Measurements from ENCODE around the gene NIPAL4. TPM values are rescaled to one million over a fixed set of nuclear protein-coding genes. Genes with fewer than 3 reads are reported as not detected.

The NIPAL4 gene
- total RNA-seq, 1 experiment from 2014 or later = 2.7 TPM

DNA sequence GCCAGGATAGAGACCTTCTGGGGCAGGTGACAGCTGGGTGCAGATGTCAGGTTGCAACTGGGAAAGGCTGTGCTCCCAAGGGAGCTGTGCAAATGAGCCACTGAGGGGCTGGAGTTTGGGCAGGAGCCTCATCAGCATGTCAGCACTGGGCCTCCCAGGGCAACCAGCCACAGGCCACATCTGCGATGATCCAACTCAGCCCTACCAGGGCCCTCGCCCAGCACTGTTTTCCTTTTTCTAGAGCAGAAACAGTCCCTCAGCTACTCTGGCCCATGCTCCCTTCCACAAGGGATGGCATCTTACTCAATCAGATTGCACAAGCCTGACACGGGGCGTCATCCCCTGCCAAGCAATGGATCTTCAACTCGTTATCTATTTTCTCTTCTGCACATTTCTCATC, 24.8 kb downstream of the NIPAL4 start:
- Mint-ChIP-seq H3K27ac (ENCODE audit: unreplicated experiment) (no peak overlapping the region), H3K4me1 (ENCODE audit: low read depth, unreplicated experiment) (peaks cover 5% of the 10 kb centered on the region), H3K27me3 (ENCODE audit: unreplicated experiment) (no peaks in the 10 kb centered on the region), H3K4me3 (ENCODE audit: low read depth, unreplicated experiment) (no peak overlapping the region), H3K36me3 (ENCODE audit: insufficient read depth, unreplicated experiment) (no peaks in the 10 kb centered on the region), H3K9me3 (ENCODE audit: low read depth, unreplicated experiment) (no peaks in the 10 kb centered on the region)
- intact Hi-C loops (cut with micrococcal nuclease; ENCODE audit: unreplicated experiment) = no loop called here
- BruUV-seq (replicated peaks) = no TSS peak
- DNase-seq = no peak
- CTCF ChIA-PET = interaction anchor here (2.1 kb wide), 1 partner anchor 157 kb away, joined by 6 read pairs; no protein-coding TSS in a partner anchor
- TF ChIP-seq, protein P1, sequence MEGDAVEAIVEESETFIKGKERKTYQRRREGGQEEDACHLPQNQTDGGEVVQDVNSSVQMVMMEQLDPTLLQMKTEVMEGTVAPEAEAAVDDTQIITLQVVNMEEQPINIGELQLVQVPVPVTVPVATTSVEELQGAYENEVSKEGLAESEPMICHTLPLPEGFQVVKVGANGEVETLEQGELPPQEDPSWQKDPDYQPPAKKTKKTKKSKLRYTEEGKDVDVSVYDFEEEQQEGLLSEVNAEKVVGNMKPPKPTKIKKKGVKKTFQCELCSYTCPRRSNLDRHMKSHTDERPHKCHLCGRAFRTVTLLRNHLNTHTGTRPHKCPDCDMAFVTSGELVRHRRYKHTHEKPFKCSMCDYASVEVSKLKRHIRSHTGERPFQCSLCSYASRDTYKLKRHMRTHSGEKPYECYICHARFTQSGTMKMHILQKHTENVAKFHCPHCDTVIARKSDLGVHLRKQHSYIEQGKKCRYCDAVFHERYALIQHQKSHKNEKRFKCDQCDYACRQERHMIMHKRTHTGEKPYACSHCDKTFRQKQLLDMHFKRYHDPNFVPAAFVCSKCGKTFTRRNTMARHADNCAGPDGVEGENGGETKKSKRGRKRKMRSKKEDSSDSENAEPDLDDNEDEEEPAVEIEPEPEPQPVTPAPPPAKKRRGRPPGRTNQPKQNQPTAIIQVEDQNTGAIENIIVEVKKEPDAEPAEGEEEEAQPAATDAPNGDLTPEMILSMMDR (IDR thresholded peaks at IDR 0.05; ENCODE audit: unreplicated experiment) = no peak

DNA sequence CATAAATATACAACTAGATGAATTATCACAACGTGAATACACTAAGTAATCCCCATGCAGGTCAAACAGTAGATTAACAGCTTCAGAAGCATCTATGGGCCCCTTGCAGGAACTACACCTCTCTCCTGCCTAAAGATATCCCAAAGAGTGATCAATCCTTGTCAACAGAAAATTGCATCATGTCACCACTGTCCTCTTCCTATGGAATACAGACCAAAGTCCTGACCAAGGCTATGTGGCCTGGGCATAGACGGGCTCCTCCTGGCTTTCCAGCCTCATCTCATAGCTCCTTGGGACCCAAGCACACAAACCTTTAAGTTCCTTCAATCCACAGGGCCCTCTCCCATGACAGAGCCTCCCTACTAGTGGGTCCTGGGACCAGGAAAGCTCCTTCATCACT, 25.3 kb downstream of the NIPAL4 start:
- H3K27ac Mint-ChIP-seq (ENCODE audit: unreplicated experiment) = no peak overlapping the region
- no peak overlapping the region for H3K4me3 Mint-ChIP-seq (ENCODE audit: low read depth, unreplicated experiment)
- BruUV-seq (replicated peaks) = no TSS peak
- H3K36me3 Mint-ChIP-seq (ENCODE audit: insufficient read depth, unreplicated experiment) = no peaks in the 10 kb centered on the region
- no peak for DNase-seq
- TF ChIP-seq, protein P1 (IDR thresholded peaks at IDR 0.05; ENCODE audit: unreplicated experiment) = no peak
- H3K27me3 Mint-ChIP-seq (ENCODE audit: unreplicated experiment) = no peaks in the 10 kb centered on the region
- H3K4me1 Mint-ChIP-seq (ENCODE audit: low read depth, unreplicated experiment) = no peaks in the 10 kb centered on the region
- CTCF ChIA-PET = interaction anchor here (0.6 to 2.1 kb wide), 2 partner anchors 157 to 1560 kb away, joined by 3 to 6 read pairs; no protein-coding TSS in a partner anchor
- no peaks in the 10 kb centered on the region for H3K9me3 Mint-ChIP-seq (ENCODE audit: low read depth, unreplicated experiment)
- intact Hi-C loops (cut with micrococcal nuclease; ENCODE audit: unreplicated experiment) = no loop called here

DNA sequence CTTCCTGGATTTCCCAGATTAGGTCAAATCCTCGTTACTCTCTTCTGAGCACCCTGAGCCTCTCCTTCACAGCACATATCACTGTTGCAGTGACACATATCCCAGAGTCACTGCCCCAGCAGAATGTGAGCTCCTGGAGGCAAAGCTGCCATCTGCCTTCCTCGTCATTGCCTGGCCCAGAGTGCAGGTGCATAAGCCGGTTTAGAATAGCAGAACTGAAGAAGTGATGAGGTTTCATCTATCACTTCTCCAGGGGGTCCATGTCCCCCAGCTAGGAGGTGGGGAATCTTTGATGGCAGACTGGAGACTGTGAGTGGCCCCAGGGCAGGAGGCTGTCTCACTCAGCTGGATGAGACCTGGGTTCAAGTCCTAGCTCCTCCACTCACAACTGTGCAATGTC, 25.8 kb downstream of the NIPAL4 start:
- intact Hi-C loops (cut with micrococcal nuclease; ENCODE audit: unreplicated experiment) = no loop called here
- TF ChIP-seq, protein P1 (IDR thresholded peaks at IDR 0.05; ENCODE audit: unreplicated experiment) = no peak
- H3K9me3 Mint-ChIP-seq (ENCODE audit: low read depth, unreplicated experiment) = no peaks in the 10 kb centered on the region
- CTCF ChIA-PET = interaction anchor here (0.6 to 2.1 kb wide), 2 partner anchors 158 to 1560 kb away, joined by 3 to 6 read pairs; no protein-coding TSS in a partner anchor
- no peak for DNase-seq
- no TSS peak for BruUV-seq (replicated peaks)
- no peaks in the 10 kb centered on the region for H3K4me1 Mint-ChIP-seq (ENCODE audit: low read depth, unreplicated experiment)
- H3K27ac Mint-ChIP-seq (ENCODE audit: unreplicated experiment) = no peak overlapping the region
- no peak overlapping the region for H3K4me3 Mint-ChIP-seq (ENCODE audit: low read depth, unreplicated experiment)
- no peaks in the 10 kb centered on the region for H3K27me3 Mint-ChIP-seq (ENCODE audit: unreplicated experiment)
- no peaks in the 10 kb centered on the region for H3K36me3 Mint-ChIP-seq (ENCODE audit: insufficient read depth, unreplicated experiment)

DNA sequence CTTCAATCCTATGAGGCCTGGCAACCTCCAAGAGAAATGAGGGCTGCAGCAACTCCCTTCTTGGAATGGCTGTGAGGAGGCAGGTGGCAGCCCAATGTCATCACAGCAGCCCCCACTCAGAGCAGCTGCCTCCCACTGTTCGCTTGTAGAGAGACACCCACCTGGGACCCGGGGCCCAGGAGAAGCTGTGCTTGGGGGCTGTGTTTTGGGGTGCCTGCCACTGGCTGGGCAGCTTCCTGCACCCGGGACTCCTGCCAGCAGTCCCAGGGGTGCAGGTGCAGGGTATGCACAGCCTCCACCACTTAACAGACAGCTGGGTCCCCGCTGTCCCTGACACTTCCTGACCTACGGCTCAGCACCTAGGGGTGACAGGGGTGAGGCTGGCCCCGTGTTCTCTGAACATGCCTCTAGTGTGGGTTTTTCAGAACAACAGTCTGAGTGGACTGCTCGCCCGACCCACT, 26.2 kb downstream of the NIPAL4 start:
- Mint-ChIP-seq H3K36me3 (ENCODE audit: insufficient read depth, unreplicated experiment) (no peaks in the 10 kb centered on the region), H3K4me1 (ENCODE audit: low read depth, unreplicated experiment) (no peaks in the 10 kb centered on the region), H3K9me3 (ENCODE audit: low read depth, unreplicated experiment) (no peaks in the 10 kb centered on the region), H3K27ac (ENCODE audit: unreplicated experiment) (no peak overlapping the region), H3K4me3 (ENCODE audit: low read depth, unreplicated experiment) (no peak overlapping the region), H3K27me3 (ENCODE audit: unreplicated experiment) (no peaks in the 10 kb centered on the region)
- no peak for DNase-seq
- TF ChIP-seq, protein P1 (IDR thresholded peaks at IDR 0.05; ENCODE audit: unreplicated experiment) = no peak
- intact Hi-C loops (cut with micrococcal nuclease; ENCODE audit: unreplicated experiment) = no loop called here
- BruUV-seq (replicated peaks) = no TSS peak
- CTCF ChIA-PET = interaction anchor here (0.5 to 2.1 kb wide), 2 partner anchors 158 to 405 kb away, joined by 3 to 6 read pairs; no protein-coding TSS in a partner anchor

Measured in Calu3 (cell line).